GM18951 (cell line): ENCODE results near the gene IDI1.
A peak's percentile ranks its signal among the peaks of the same experiment; 100 is the strongest.

Source experiments
- POLR2A ChIP-seq: IDR thresholded peaks from 4 replicates; pipeline ENCODE4 v1.6.1; 2011; ENCODE audit warnings: mild to moderate bottlenecking; ENCODE audit not compliant: insufficient read length, insufficient read depth; ENCODE audit errors: extremely low read depth
- in situ Hi-C: fragments of 300-500 bp; cut with MboI; formaldehyde crosslinking; loops from one replicate; pipeline ENCODE4 v1.12.0; 2022; ENCODE audit warnings: low sequenced_read_pairs, mixed read lengths, inconsistent platforms; ENCODE audit not compliant: unreplicated experiment

IDI1 gene

DNA sequence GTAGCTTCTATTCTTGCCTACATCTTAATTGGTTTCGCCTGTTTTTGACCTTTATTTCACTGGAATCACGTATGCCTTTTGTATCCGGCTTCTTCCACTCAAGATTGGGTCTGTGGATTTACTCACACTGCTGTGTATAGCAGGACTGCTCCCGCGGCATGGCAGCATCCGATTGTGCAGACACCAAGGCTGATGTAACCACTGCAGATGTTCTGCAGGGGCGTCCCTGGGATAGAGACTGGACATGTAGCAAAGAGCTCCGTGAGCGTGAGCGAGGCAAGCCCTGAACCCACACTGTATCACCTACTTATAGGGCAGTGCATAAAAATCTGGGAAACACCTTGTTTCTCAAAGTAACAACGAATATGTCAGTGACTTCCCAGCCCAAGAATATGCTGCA, 11.8 kb downstream of the IDI1 start:
- peak; percentile 16 for TF ChIP-seq POLR2A
- in situ Hi-C loops, result no loop called here

DNA sequence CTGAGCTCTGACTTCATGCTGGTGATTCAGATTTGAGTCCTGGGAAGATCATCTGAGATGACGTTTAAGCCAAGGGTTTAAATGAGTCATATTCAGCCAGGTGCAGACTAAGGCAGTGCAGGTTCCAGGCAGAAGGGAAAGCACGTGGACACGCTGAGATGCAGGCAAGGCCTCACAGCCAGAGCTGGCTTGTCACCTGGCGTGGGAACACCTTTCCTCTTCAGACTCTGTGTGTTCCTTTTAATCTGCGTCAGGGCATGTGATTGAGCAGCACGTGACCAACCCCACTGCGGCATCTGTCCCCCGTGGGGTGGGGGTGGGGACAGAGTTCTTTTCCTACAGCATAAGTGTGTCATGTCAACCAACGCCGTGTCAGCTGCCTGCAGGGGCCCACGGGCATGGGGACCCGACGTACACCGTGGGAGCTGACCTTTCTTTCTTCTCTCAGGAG, 12.6 kb downstream of the IDI1 start:
- no peak for TF ChIP-seq POLR2A
- in situ Hi-C loops, result no loop called here

- in situ Hi-C loops, result no loop called here
These were observed 13.7 kb downstream of the IDI1 start for GRCh38 chr10:1035201-1035600.

GRCh38 chr10:1034758-1035157, 14.2 kb downstream of the IDI1 start:
- in situ Hi-C loops, result no loop called here
- no peak for TF ChIP-seq POLR2A

More at GRCh38 chr10:1035201-1035600, 13.7 kb downstream of the IDI1 start:
- no peak for TF ChIP-seq POLR2A

DNA sequence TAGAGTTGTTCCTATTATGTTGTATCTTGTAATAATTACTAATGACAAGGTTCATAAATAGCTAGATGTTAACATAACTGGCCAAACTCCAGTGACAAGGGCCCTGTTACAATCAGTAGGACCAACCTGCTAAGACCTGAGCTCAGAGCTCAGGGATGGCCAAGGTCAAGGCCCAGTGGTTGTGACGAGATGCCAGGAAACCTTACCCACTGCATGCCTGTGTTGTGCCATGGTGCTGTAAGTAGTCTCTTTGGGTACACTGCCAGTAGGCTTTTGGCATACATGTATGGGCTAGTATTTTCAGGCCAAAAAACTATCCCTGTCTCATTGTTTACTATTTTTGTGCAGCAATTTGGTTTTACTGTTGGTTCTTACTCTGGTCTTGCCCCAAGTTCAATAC, 15.3 kb downstream of the IDI1 start:
- in situ Hi-C loops, result no loop called here
- no peak for TF ChIP-seq POLR2A

GRCh38 chr10:1029838-1030237, 19.1 kb downstream of the IDI1 start:
- no peak for TF ChIP-seq POLR2A
- in situ Hi-C loops, result no loop called here

GRCh38 chr10:1026578-1026977, 22.3 kb downstream of the IDI1 start:
- in situ Hi-C loops, result no loop called here
- no peak for TF ChIP-seq POLR2A

GRCh38 chr10:1025683-1026082, 23.2 kb downstream of the IDI1 start, which contains the start of gene IDI2:
TSS of gene IDI2 (minus strand) at chr10:1025859. CDS start at chr10:1024723, 1,136 bp downstream.
- in situ Hi-C loops, result no loop called here
- no peak for TF ChIP-seq POLR2A

GRCh38 chr10:1024103-1024502, 24.8 kb downstream of the IDI1 start:
- in situ Hi-C loops, result no loop called here

DNA sequence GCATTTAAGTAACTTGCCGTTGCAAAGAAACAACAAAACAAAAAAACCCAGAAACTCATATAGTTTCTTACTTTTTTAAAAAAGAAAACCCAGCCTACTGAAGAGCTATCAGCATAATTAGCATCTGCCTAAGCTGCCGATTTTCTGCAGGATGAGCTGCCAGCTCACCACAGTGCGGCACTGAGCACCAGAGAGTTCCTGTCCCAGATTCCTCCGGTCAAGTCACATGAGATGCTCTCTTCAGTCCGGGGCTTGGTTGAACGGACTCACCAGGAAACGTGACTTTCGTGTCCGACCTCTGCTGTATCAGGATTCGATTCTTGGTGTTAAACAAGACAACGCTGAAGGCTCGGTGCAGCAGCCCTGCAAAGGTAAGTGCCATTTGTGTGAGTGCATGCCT, 26.5 kb downstream of the IDI1 start:
- in situ Hi-C loops, result no loop called here
- TF ChIP-seq POLR2A, result no peak

More at GRCh38 chr10:1024103-1024502, 24.8 kb downstream of the IDI1 start:
- TF ChIP-seq POLR2A, result no peak

DNA sequence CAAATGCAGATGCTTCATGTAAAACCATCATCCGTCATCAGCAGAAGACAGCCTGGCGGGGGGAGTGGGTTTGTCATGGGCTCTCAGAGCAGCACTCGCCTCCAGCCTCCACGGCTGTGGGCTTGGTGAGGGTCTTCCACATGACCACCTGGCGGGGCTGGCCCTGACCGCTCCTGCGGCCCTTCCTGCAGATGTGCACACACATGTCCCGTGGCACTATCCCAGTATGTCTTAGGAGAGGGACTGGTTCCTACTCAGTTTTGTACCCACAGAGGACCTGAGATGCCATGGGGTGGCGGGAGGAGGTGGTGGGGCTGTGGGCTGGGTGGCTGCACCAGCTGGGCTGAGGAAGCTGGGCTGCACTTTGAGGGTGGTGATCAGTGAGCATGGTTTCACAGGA, 28.0 kb downstream of the IDI1 start:
- in situ Hi-C loops, result no loop called here
- TF ChIP-seq POLR2A, result peak; percentile 19

DNA sequence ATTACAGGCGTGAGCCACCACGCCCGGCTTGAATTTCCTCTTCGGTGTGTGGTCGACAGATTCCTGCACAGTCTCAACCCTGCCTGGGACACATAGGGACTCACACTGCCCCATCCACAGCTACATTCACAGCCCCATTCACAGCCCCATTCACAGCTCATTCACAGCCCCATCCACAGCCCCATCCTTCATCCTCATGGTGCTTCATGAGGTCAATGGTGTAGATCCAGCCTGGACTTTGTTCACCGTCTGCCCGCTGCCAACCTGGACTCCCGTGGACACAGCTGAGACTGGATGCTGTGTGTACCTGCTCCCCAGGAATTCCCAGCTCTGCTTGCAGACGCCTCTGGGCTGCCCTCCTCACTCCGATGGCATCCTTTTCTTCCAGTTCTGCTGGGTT, 28.5 kb downstream of the IDI1 start:
- in situ Hi-C loops, result no loop called here
- no peak for TF ChIP-seq POLR2A

DNA sequence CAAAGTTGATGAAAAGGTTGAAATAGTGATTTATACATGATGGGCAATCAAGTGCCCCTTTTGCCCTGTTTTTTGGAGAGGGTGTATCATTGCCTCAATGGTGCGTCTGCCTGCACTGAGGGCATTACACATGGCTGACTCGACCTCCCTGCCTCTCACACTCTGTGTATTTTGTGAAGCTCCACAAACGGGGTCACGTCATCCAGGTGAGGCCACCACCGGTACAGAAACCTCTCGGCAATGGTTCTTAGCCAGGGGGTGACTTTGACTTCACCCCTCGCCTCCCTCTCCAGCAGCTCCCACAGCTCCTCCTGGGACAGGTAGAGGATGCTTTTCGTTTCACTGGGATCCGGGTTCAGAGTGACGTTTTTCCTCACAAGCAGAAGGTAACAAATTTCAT, 29.6 kb downstream of the IDI1 start:
- in situ Hi-C loops, result no loop called here
- no peak for TF ChIP-seq POLR2A

- in situ Hi-C loops, result no loop called here
- no peak for TF ChIP-seq POLR2A
These were observed 33.2 kb downstream of the IDI1 start for GRCh38 chr10:1015688-1016087.

DNA sequence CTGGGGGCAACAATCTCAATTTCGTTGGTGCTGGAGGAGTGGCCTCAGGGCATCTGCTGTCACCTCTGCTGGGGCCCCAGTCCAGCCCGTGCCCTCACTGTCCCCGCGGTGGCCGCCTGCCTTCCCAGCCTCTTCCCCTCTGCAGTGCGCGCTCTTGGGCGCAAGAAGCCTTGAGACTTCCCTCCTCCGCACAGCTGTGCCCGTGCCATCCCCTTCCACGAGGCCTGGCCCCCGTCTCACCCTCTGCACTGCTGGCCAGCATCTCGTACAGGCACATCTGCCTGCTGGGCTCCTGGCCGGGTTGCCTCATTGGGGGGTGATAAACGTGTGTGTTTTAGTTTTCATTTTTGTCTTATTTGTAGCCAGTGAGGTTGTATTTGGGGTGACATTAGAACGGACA, 37.2 kb downstream of the IDI1 start:
- in situ Hi-C loops, result no loop called here
- TF ChIP-seq POLR2A, result no peak
